Activated naive CD8-positive, alpha-beta T cell treated with anti-CD3 and anti-CD28 coated beads for 36 hours (primary cell): ENCODE data around the gene MACROD2. TPM values are rescaled to one million over a fixed set of nuclear protein-coding genes. Genes with fewer than 3 reads are reported as not detected.

ENCODE experiments used
- DNase-seq: peaks from one replicate; pipeline ENCODE4 v3.0.0; 2021
- H3K27ac Mint-ChIP-seq: one replicate; pipeline ENCODE4 v1.8.0; 2022; ENCODE audit warnings: mild to moderate bottlenecking, moderate library complexity, mixed read lengths
- H3K27me3 Mint-ChIP-seq: one replicate; pipeline ENCODE4 v1.8.0; 2022; ENCODE audit warnings: mild to moderate bottlenecking, mixed read lengths
- H3K36me3 Mint-ChIP-seq: one replicate; pipeline ENCODE4 v1.8.0; 2021; ENCODE audit warnings: mild to moderate bottlenecking, mixed read lengths
- H3K4me1 Mint-ChIP-seq: one replicate; pipeline ENCODE4 v1.8.0; 2021; ENCODE audit warnings: mixed read lengths
- H3K4me3 Mint-ChIP-seq: one replicate; pipeline ENCODE4 v1.8.0; 2022; ENCODE audit warnings: mild to moderate bottlenecking, moderate library complexity, mixed read lengths
- H3K9me3 Mint-ChIP-seq: one replicate; pipeline ENCODE4 v1.8.0; 2022; ENCODE audit warnings: mixed read lengths
- total RNA-seq, 2 experiments: library from RNA; stranded (reverse); gene quantifications; one replicate each; pipeline ENCODE4 v1.2.3, GENCODE V29; 2021

MACROD2 gene
- total RNA-seq, 2 experiments from 2014 or later = 0.12 to 0.14 TPM

GRCh38 chr20:14897608-14898007 is 902.3 kb downstream of the MACROD2 start:
- no peak overlapping the region for H3K4me3 Mint-ChIP-seq
- no peak for DNase-seq
- H3K27ac Mint-ChIP-seq = no peak overlapping the region
- no peaks in the 10 kb centered on the region for H3K9me3 Mint-ChIP-seq
- H3K36me3 Mint-ChIP-seq = no peaks in the 10 kb centered on the region
- no peaks in the 10 kb centered on the region for H3K4me1 Mint-ChIP-seq
- H3K27me3 Mint-ChIP-seq = peaks cover 3% of the 10 kb centered on the region

DNA sequence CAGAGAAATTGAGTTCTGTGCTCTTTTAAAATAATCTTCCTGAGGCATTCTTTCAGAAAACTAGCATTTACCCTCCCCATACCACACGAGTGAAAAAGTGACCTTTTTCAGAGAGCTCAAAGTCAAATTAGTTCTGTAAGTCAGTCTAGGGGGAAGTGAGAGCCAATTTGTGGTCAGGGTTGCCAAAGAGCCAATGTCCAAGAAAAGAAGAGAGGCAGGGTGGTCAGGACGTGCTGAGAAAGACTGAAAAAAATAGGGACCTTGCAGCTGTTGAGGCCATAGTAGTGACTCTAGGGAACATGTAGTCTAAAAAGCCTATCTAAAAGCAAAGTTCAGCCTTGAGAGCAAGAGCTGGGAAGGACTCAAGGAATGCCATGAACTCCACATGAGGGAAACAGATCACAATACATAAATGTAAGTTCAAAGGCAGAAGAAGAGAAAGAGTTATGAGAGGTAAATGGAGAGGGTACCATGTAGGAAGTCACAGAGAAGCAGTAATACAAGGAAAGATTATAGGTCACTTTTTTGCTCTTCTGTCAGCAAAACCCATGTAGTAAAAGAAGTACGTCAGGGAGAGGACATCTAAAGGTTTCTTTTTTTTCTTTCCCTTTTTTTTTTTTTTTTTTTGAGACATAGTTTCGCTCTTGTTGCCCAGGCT is 907.2 kb downstream of the MACROD2 start:
- H3K9me3 Mint-ChIP-seq = no peaks in the 10 kb centered on the region
- H3K4me3 Mint-ChIP-seq = no peak overlapping the region
- peaks cover 3% of the 10 kb centered on the region for H3K27me3 Mint-ChIP-seq

DNA sequence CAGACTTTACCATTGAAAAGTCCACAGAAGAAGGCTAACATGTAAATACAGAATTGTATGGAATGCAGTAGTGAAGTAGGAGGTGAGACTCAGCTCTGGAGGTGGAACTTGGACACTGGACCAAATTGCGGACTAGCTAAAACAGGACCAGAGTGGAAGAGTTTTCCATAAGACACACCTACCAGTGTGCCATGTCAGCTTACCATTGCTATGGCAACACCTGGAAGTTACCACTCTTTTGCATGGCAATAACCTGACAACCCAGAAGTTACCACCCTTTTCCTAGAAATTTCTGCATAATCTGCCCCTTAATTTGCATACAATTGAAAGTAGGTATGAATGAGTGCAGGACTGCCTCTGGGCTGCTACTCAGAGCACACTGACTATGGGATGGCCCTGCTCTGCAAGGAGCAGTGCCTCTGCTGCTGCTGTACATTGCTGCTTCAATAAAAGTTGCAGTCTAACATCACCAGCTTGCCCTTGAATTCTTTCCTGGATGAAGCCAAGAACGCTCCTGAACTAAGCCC is 911.7 kb downstream of the MACROD2 start:
- H3K4me3 Mint-ChIP-seq = no peak overlapping the region
- H3K27me3 Mint-ChIP-seq = no peaks in the 10 kb centered on the region
- H3K27ac Mint-ChIP-seq = no peak overlapping the region
- H3K36me3 Mint-ChIP-seq = no peaks in the 10 kb centered on the region
- no peak for DNase-seq
- no peaks in the 10 kb centered on the region for H3K4me1 Mint-ChIP-seq
- no peaks in the 10 kb centered on the region for H3K9me3 Mint-ChIP-seq

More for the DNA sequence above, 907.2 kb downstream of the MACROD2 start:
- H3K36me3 Mint-ChIP-seq = no peaks in the 10 kb centered on the region
- DNase-seq = no peak
- H3K27ac Mint-ChIP-seq = no peak overlapping the region
- H3K4me1 Mint-ChIP-seq = no peaks in the 10 kb centered on the region

GRCh38 chr20:14910126-14910525 is 914.8 kb downstream of the MACROD2 start:
- no peak overlapping the region for H3K27ac Mint-ChIP-seq
- H3K4me1 Mint-ChIP-seq = no peaks in the 10 kb centered on the region
- no peaks in the 10 kb centered on the region for H3K9me3 Mint-ChIP-seq
- H3K27me3 Mint-ChIP-seq = no peaks in the 10 kb centered on the region
- H3K36me3 Mint-ChIP-seq = no peaks in the 10 kb centered on the region
- no peak for DNase-seq
- H3K4me3 Mint-ChIP-seq = no peak overlapping the region

DNA sequence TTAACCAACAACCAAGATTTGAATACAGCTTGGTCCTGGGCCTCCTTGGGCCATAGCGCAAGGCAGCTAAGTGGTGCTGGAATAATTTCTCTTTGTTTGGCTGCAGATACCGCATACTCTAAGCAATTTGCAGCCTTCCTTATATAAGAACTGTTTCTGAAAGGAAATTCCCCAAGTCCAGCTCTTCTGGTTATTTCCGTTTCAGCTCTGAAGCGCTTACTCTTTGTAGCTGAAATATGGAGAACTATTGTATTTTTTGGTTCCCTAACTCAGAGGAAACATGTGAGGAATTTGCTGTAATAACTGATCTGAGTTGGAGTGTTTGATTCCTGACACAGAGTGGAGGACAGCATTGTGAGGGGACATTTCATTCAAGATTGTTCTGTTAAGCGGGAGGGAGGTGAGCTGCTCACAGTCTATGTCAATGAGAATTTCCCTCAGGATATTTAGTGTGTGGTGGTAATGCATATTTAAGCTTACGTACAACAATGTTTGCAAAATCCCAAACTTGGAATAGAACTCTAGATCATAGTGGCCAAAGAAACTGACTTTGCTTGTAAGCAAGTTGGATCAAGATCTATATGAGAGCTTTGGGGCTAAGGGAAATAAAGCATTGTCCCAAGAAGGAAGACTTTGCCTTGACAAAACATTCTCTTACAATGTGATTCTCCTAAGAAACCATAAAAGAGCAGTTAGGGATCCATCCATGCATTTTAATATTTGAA is 918.7 kb downstream of the MACROD2 start:
- Mint-ChIP-seq H3K4me3 (no peak overlapping the region), H3K27ac (no peak overlapping the region), H3K27me3 (no peaks in the 10 kb centered on the region), H3K4me1 (no peaks in the 10 kb centered on the region), H3K36me3 (no peaks in the 10 kb centered on the region), H3K9me3 (no peaks in the 10 kb centered on the region)
- DNase-seq = no peak

DNA sequence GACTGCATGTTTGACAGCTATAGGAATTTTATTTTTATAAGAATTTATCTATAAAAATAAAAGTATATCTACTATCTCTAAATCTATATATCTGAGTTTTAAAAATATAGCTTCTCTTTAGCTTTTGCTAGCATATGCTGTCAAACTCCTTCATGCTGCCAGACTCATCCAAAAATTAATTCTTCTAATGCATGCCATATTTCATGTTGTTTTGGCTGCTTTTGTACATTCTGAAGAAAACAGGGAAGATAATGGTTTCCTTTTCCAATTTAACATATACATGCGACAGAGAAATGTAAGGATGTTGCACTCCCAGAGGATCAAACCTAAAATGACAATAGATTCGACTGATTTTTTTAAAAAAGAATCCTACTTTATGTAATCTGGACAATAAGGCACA is 919.3 kb downstream of the MACROD2 start:
- no peaks in the 10 kb centered on the region for H3K36me3 Mint-ChIP-seq
- H3K9me3 Mint-ChIP-seq = no peaks in the 10 kb centered on the region
- no peaks in the 10 kb centered on the region for H3K27me3 Mint-ChIP-seq
- no peaks in the 10 kb centered on the region for H3K4me1 Mint-ChIP-seq
- DNase-seq = no peak
- H3K27ac Mint-ChIP-seq = no peak overlapping the region
- no peak overlapping the region for H3K4me3 Mint-ChIP-seq

DNA sequence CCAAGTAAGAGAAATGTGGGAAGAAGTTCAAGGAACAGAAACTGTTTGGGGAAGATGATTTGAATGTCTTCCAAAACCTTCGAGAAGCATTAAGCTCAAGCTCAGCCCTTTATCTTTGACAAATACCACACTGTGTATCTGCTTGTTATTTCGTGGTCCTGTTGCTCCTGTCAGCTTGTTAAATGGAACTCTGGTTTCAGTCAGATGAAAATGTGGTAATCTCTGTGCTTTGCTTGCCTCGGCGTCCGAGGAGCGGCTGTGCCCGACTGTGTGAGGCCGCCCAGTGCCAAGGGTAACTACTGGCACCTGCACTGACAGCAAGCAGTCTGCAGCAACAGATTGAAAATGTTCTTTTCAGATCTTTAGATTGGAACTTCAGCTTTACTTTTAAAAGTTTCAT is 920.0 kb downstream of the MACROD2 start:
- no peak for DNase-seq
- H3K27me3 Mint-ChIP-seq = no peaks in the 10 kb centered on the region
- H3K27ac Mint-ChIP-seq = no peak overlapping the region
- H3K4me3 Mint-ChIP-seq = no peak overlapping the region
- H3K4me1 Mint-ChIP-seq = no peaks in the 10 kb centered on the region
- H3K36me3 Mint-ChIP-seq = no peaks in the 10 kb centered on the region
- H3K9me3 Mint-ChIP-seq = no peaks in the 10 kb centered on the region

DNA sequence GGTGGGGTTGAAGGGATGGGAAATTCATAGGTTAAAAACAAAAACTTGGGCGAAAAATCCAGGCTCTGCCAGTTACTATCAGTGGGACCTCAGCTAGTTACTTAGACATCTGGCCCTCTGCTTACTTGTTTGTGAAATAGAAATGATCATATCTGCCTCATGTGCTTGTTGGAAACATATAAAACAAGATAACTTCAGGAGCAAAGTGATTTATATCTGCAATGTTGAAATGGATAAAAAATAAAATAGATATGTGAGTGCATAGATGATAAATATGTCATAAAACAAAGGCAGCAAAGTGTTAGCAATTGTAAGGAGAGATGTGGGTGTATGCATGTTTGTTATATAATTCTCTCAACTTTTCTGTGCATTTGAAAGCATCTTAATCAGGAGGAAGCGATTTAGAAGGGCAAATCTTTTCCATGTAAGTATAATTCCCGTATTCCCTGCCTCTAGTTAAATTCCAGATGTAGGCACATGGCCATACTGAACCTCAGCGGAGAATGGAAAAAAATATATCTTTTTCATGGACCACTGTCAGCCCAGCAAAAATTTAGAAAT is 921.1 kb downstream of the MACROD2 start:
- no peaks in the 10 kb centered on the region for H3K9me3 Mint-ChIP-seq
- H3K27ac Mint-ChIP-seq = no peak overlapping the region
- H3K4me3 Mint-ChIP-seq = no peak overlapping the region
- H3K36me3 Mint-ChIP-seq = no peaks in the 10 kb centered on the region
- H3K27me3 Mint-ChIP-seq = no peaks in the 10 kb centered on the region
- H3K4me1 Mint-ChIP-seq = no peaks in the 10 kb centered on the region
- DNase-seq = no peak

DNA sequence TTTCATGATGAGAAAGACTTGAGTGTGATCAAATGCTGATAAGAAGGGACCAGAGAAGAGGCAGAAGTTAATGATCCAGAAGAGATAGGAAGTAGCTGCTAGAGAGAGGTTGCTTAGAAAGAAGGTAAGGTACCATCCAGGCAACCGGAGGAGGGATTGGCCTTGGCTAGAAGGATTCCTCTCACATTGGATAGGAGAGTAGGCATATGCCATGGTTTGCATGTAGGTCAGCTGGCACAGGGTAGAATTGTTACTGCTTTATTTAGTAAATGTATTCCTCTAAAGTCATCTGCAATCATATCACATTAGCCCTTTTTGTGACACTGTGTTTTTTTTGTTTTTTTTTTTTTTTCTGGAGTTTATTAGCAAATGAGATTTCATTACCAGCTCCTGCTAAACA is 923.0 kb downstream of the MACROD2 start:
- Mint-ChIP-seq H3K4me3 (no peak overlapping the region), H3K9me3 (no peaks in the 10 kb centered on the region), H3K4me1 (no peaks in the 10 kb centered on the region), H3K27ac (no peak overlapping the region), H3K36me3 (no peaks in the 10 kb centered on the region), H3K27me3 (no peaks in the 10 kb centered on the region)
- no peak for DNase-seq

DNA sequence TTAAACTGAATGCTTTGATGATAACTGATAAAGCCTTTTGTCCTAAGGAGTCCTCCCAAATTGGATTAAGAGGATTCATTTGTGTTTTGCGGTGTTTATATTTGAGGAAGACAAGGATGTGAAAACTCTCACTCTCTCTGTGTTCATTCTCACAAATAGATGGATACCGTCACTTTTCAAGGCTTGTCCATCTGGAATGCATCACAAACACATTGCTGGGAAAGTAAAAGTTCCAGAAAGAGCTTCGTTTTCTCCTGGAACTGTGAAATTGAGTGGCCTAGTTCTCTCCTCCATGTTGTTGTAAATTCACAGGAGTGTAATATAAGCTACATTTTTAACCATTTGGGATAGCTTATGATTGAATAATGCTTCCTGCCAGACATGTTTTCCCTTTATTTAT is 923.7 kb downstream of the MACROD2 start:
- H3K27ac Mint-ChIP-seq = no peak overlapping the region
- H3K9me3 Mint-ChIP-seq = no peaks in the 10 kb centered on the region
- no peaks in the 10 kb centered on the region for H3K4me1 Mint-ChIP-seq
- H3K36me3 Mint-ChIP-seq = no peaks in the 10 kb centered on the region
- no peaks in the 10 kb centered on the region for H3K27me3 Mint-ChIP-seq
- DNase-seq = no peak
- H3K4me3 Mint-ChIP-seq = no peak overlapping the region

DNA sequence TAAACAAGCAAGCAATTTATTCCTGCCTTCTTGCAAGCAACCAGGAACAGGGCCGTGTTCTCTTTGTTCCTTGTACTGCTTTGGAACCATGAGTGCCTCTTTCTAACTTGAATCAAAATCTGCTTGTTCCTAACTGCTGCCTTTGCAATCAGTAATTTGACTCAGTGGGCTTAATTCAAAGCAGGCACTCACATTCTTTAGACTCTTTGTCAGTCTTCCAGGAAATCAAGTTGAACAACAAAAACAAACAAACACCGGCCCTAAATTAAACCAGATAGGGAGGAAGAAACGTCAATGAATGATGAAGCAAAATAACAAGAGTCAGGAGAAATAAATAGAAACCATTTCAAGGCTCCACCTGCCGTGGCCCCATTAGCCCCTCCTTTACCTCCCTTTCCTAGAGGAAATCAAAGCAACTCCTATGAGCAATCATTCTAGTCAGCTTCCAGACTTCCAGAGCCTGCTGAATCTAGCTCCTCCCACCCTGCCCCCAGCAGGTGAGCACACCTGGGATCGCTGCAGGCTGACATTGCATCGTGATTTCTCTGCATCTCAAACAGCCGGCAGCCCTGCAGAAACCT is 924.3 kb downstream of the MACROD2 start:
- no peaks in the 10 kb centered on the region for H3K27me3 Mint-ChIP-seq
- no peak overlapping the region for H3K27ac Mint-ChIP-seq
- no peak for DNase-seq
- H3K4me1 Mint-ChIP-seq = no peaks in the 10 kb centered on the region
- no peaks in the 10 kb centered on the region for H3K9me3 Mint-ChIP-seq
- H3K4me3 Mint-ChIP-seq = no peak overlapping the region
- H3K36me3 Mint-ChIP-seq = no peaks in the 10 kb centered on the region

DNA sequence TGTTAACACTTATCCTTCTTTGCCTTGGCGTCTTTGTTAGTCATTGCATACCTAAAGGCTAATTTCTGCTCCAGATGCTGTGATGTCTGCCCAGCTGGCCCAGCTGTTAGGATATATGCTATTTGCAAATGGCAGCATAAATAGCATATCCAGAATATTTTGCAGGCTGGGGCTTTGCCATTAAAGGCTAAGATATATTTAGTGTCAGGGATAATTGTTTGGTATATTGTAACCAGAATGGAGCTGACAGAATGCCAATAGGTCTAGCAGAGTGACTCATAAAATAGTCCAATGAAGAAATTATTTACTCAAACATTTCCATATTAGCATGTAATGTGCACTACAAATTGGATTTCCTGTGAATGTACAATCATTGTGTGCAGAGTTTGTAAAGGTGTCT is 926.2 kb downstream of the MACROD2 start:
- Mint-ChIP-seq H3K36me3 (no peaks in the 10 kb centered on the region), H3K4me3 (no peak overlapping the region), H3K27me3 (no peaks in the 10 kb centered on the region), H3K9me3 (no peaks in the 10 kb centered on the region), H3K27ac (no peak overlapping the region), H3K4me1 (no peaks in the 10 kb centered on the region)
- DNase-seq = no peak

DNA sequence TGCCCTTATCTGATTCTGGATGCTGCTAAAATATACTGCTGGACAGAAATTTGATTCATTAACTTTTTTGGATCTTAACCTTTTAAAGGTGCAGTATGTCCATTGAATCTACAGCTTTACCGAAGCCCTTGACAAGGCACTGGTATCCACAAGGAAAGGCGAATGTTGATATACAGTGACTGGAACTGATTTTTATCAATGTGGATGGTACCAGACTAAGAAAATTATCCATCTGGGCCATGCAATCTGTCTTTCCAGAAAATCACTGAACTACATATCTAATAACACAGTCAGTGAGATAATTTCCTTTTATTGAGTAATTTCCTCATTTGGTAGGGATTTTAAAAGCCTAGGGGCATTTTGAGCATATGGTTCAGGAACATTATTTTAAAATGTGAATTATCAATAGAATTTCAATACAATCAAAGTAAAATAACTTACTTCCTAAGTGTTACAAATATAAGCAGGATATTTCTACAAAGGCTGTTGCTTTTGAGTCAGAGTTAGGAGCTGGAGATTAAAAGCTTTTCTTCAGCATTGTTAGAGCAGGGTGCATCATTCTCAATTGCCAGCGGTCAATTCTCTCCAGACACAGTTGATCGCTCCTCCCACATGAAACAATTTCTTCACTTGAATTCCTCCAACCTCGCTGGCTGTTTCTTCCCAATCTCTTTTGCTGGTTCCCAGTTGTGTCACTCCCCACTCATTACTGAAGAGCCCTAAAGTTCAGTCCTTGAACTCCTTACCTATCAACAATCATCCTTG is 927.4 kb downstream of the MACROD2 start:
- DNase-seq = no peak
- H3K4me3 Mint-ChIP-seq = no peak overlapping the region
- H3K4me1 Mint-ChIP-seq = no peaks in the 10 kb centered on the region
- H3K9me3 Mint-ChIP-seq = no peaks in the 10 kb centered on the region
- H3K27ac Mint-ChIP-seq = no peak overlapping the region
- H3K27me3 Mint-ChIP-seq = no peaks in the 10 kb centered on the region
- H3K36me3 Mint-ChIP-seq = no peaks in the 10 kb centered on the region

GRCh38 chr20:14924433-14924832 is 929.1 kb downstream of the MACROD2 start:
- Mint-ChIP-seq H3K4me3 (no peak overlapping the region), H3K36me3 (no peaks in the 10 kb centered on the region), H3K27me3 (no peaks in the 10 kb centered on the region), H3K27ac (no peak overlapping the region), H3K9me3 (no peaks in the 10 kb centered on the region), H3K4me1 (no peaks in the 10 kb centered on the region)
- no peak for DNase-seq

- H3K9me3 Mint-ChIP-seq = no peaks in the 10 kb centered on the region
- DNase-seq = no peak
- H3K4me1 Mint-ChIP-seq = no peaks in the 10 kb centered on the region
- no peaks in the 10 kb centered on the region for H3K36me3 Mint-ChIP-seq
- no peaks in the 10 kb centered on the region for H3K27me3 Mint-ChIP-seq
- H3K27ac Mint-ChIP-seq = no peak overlapping the region
- no peak overlapping the region for H3K4me3 Mint-ChIP-seq
Observed at GRCh38 chr20:14925300-14925699, 930.0 kb downstream of the MACROD2 start.
